Progenitor cell of endocrine pancreas (in vitro differentiated cells): ENCODE data around the gene DHX9. TPM values are rescaled to one million over a fixed set of nuclear protein-coding genes. Genes with fewer than 3 reads are reported as not detected.

Experiments used
- DNase-seq: peaks from one replicate; pipeline ENCODE4 v3.0.0; 2021; ENCODE audit warnings: low spot score; ENCODE audit not compliant: unreplicated experiment
- H3K27ac Mint-ChIP-seq: 2 replicates; pipeline ENCODE4 v1.8.0; 2021; ENCODE audit warnings: mild to moderate bottlenecking, moderate library complexity, mixed read lengths
- H3K27me3 Mint-ChIP-seq: 2 replicates; pipeline ENCODE4 v1.8.0; 2021; ENCODE audit warnings: mixed read lengths
- H3K36me3 Mint-ChIP-seq: 2 replicates; pipeline ENCODE4 v1.8.0; 2022; ENCODE audit warnings: mixed read lengths; ENCODE audit not compliant: insufficient read depth
- H3K4me1 Mint-ChIP-seq: 2 replicates; pipeline ENCODE4 v1.8.0; 2021; ENCODE audit warnings: low read depth, mixed read lengths
- H3K4me3 Mint-ChIP-seq: 2 replicates; pipeline ENCODE4 v1.8.0; 2021; ENCODE audit warnings: low read depth, mild to moderate bottlenecking, moderate library complexity, mixed read lengths
- H3K9me3 Mint-ChIP-seq: 2 replicates; pipeline ENCODE4 v1.8.0; 2021; ENCODE audit warnings: low read depth, mixed read lengths
- CTCF ChIP-seq: fragments of 200-600 bp; sonication (generic); IDR thresholded peaks from one replicate; pipeline ENCODE4 v1.5.0; 2021; ENCODE audit warnings: antibody characterized with exemption, mild to moderate bottlenecking; ENCODE audit not compliant: unreplicated experiment
- total RNA-seq: library from RNA; stranded (reverse); gene quantifications from 2 replicates; pipeline ENCODE4 v1.2.1, GENCODE V29; 2021

DHX9 gene
- total RNA-seq, 1 donor from 2014 or later = 289 TPM

GRCh38 chr1:182935716-182936115 is 96.6 kb downstream of the DHX9 start:
- Mint-ChIP-seq H3K27me3 (no peaks in the 10 kb centered on the region), H3K4me3 (no peak overlapping the region), H3K4me1 (no peaks in the 10 kb centered on the region), H3K36me3 (no peaks in the 10 kb centered on the region), H3K27ac (no peak overlapping the region), H3K9me3 (peaks cover 23% of the 10 kb centered on the region)
- no peak for TF ChIP-seq CTCF
- no peak for DNase-seq

Other genes starting within 250 kb of the DHX9 start
- 0.98 and 1.5 TPM in 2 replicates for gene RGS16, start 235.0 kb upstream of the DHX9 start, total RNA-seq
- gene RGS8, start 154.8 kb upstream of the DHX9 start, total RNA-seq = 0.05 TPM in 1 of 2 replicates, not detected in the other
- gene NPL, start 49.6 kb upstream of the DHX9 start, total RNA-seq = 1.6 and 2.0 TPM in 2 replicates
- not detected in 2 replicates for gene SHCBP1L, start 113.8 kb downstream of the DHX9 start, total RNA-seq
- 72.9 and 77.3 TPM in 2 replicates for gene LAMC1, start 184.1 kb downstream of the DHX9 start, total RNA-seq